NCI-H1105 treated with DMSO at 0.1 percent for 48 hours (cell line): ENCODE data around the gene IQSEC1.
A peak's percentile ranks its signal among the peaks of the same experiment; 100 is the strongest.

ENCODE experiments used
- DNase-seq: peaks from one replicate; lab custom pipeline; 2025; lab: John Stamatoyannopoulos, UW

Gene IQSEC1

GRCh38 chr3:12954891-12955650 is 118.2 kb downstream of the IQSEC1 start:
- peak; percentile 60 for DNase-seq

- no peak for DNase-seq
Measured at GRCh38 chr3:12954180-12954579, 119.0 kb downstream of the IQSEC1 start.

DNA sequence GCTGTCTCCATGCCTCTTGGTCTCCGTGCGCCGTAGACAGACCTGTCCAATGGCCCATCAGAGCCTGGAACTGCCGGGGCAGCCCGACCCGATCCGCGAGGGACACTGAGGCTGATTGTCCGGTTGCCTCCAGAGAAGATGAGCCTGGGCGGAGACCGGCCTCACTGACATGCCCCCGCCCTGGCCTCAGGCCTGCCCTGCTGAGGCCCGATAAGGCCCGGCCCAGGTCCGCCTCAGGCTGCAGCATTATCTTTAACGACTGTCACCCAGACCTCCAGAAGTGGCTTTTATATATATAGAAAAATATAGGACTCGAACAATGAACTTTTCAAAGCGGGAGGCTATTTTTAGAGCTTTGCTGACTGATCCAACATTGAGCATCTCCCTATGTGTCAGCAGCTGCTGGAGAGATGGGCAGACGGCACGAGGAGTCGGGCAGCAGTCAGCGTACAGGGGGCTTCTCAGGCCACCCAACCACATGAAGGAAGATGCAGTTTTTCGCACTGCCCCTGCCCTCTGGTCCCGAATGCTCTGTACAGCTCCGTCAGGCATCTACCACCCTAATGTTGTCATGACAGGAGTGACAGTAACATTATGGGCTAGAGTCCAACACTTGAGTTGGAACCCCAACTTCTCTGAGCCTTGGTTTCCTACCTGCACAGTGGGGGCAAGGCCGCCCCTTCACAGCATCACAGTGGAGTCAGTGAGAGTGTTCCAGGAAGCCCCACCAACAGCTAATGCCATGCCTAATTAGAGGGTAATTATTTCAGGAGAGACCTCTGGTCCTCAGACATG is 119.8 kb downstream of the IQSEC1 start:
- DNase-seq: no peak

GRCh38 chr3:12952343-12953200 is 120.7 kb downstream of the IQSEC1 start:
- no peak for DNase-seq

DNA sequence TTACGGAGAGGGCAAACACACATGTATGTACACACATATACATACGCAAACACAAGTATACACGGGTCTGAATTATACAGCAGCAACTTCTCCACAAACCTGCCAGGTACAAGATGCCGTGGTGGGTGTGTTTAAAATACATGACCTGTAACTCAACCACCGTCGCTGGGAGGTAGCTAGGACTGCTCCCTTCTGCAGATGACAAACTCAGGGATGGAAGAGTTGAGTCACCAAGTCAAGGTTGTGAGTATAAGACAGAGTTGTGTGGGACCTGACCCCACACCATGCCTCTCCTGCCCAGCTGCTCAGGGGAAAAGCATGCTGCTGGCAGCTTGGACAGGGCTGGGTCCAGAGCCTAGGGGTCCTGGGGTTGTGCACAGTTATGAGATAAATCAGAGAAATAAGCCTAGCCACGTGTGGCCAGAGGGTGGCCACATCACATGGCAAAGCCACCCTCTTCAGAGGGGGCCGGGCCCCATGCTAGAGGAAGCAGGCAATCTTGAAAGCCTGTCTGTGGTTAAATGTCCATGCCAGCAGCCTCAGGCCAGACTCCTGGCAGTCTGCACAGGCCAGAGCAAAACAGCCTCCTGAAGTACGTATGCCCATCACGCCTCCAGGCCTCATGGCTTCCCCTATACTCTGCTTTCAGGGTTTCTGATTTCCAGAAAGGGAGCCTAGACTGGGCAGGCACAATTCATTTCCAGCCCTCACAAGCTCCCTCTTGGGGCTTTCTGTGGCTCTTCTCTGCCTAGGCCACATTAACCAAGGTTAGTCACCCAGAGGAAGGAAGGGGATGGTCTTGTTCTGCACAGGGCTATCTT is 124.1 kb downstream of the IQSEC1 start:
- DNase-seq: no peak

DNA sequence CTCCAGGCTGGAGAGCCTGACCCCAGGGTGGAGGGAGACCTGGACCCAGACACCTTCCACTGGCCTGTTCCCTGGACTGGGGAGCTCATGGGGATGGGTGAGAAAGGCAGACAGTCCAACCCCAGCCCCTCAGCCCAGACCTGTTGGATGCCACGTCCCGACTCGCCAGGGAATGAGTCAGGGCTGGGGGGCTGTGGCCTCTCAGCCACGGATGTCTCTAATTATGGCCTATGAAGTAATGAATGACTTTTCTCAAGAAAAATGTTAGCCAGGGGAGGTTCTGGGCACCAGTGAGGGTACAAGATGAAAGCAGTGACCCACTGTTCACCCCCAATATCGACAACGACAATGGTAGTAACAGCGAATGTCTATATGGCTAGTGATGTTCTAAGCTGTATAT is 124.9 kb downstream of the IQSEC1 start:
- no peak for DNase-seq

- DNase-seq: no peak
Measured at GRCh38 chr3:12947504-12948369, 125.5 kb downstream of the IQSEC1 start.

- DNase-seq: no peak
Measured at GRCh38 chr3:12946649-12947316, 126.4 kb downstream of the IQSEC1 start.

- DNase-seq: no peak
Measured at GRCh38 chr3:12946251-12946648, 127.0 kb downstream of the IQSEC1 start.

GRCh38 chr3:12944849-12945248 is 128.4 kb downstream of the IQSEC1 start:
- DNase-seq: no peak

GRCh38 chr3:12944413-12944812 is 128.8 kb downstream of the IQSEC1 start:
- no peak for DNase-seq

DNA sequence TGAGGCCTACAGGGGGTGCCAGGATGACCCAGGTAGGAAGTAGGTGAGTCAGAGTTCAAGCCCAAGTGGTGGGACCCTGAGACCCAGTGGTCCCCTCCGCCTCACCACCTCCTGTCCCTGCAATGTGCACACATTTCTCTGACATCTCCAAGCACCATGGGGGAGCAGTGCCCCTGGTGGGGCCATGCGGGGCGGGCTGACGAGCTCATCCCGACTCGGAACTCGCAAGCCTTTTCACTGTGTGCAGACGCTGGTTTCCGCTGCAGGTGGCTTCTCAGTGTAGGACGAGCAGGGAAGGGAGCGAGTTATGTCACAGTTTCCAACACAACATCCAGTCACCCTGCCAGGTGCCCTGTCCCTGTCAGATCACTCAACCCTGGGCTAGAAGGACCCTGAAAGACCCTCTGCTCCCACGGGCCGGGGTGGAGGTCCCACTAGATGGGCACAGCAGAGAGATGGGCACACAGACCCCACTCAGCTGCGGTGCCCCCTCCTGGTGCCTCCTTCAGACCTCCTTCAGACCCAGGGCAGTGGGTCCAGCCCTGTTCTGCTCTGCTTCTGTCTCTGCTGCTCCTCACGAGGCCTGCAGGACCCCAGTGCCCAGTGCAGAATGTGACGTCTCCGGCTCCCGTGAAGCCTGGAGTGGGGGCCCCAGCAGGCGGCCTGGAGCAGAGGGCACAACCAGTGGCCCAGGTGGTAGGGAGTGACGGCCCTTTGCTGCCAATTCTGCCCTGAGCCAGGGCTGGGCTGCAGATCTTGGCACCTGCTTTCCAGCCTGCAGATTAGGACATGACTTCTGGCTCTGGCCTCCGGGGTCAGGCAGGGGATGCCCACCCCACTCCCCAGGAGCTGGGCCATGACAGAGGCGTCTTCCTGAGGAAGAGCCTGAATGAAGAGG is 129.9 kb downstream of the IQSEC1 start:
- no peak for DNase-seq

- DNase-seq: no peak
Measured at GRCh38 chr3:12941495-12942023, 131.7 kb downstream of the IQSEC1 start.

- no peak for DNase-seq
Measured at GRCh38 chr3:12940854-12941253, 132.4 kb downstream of the IQSEC1 start.

DNA sequence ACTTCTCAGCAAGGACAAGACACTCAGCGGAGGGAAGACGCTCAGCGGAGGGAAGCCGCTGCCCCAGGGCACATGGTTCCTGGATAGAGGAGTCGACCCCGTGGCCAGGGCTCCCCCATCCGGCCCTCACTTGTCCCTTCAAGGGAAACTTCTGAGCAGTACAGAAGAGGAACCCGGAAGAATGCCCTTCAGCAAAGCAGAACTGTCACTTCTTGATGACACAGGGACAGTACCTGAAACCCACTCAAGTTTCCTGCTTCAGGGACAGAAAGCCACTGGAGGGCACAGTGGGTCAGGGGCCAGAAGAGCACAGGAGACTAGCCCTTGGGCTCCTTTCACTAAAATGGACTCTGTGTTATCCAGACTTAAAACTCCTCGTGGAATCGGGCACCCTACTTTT is 134.1 kb downstream of the IQSEC1 start:
- no peak for DNase-seq

DNA sequence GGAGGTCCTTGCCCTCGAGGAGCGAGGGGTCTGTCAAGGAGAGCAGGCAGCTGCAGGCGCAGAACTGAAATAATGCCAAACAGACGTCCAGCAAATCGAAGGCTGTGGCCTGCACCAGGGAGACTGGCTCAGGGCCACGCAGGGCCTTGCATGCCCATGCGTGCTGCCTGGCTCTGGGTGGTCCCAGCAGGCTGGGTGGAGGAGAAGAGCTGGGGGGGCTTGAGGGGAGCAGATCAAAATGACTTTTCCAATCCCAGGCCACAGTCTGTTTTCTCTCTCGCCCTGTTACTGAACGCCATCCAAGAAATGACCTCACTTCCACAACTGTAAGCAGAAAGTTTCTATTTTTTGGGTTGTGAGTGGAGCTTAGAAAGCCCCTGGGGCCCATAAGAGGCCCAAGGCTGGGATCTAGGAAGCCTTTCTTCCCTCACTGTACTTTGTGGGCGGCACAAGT is 134.9 kb downstream of the IQSEC1 start:
- DNase-seq: no peak

DNA sequence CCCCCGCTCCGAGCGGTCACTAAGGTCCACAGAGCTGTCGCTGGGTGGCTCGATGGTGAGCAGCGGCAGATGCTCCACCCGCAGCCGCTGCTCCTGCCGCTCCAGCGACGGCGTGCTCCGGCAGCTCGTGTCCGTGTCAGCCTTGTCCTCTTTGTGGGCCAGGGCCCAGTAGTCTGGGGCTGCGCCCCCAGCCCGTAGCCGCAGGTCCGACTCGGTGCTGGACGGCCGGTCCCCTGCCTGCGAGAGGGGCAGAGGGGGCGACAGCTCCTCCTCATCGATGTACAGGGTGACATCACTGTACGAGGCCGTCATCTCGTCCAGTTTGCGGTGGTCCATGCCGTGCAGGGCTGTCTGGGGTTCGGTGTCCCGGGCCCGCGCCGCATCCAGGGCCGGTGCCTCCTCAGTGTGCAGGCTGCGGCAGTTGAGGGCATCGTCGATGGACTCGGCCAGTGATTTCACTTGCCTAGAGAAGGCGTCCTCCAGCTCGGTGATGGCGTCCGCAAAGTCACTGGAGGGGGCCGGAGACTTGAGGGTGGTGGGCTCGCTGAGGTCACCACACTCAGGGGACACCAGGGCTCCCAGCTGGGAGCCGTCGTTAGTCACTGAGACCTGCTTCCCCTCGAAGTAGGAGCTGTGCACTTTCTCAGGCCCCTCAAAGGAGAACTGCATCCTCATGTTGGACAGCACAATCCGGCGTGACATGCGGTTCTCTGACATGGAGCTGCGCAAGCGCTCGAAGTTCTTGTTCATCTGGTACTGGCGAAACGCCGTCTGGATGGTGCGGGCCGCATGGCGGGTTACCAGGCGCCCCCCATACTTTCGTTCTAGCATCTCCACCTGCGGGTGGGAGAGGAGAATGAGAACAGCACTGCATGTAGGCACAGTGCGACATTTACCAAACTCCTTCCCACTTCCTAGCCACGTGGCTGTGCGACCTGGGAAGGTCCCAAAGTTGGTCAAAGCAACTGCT is 137.1 kb downstream of the IQSEC1 start:
- no peak for DNase-seq
